Spinal cord (tissue), 10 donors: Measurements from ENCODE around the gene BMP8B. TPM values are rescaled to one million over a fixed set of nuclear protein-coding genes. Genes with fewer than 3 reads are reported as not detected.

Experiments
- DNase-seq, 6 donors: peaks; one replicate each; pipeline versions ENCODE4 v3.0.0 to v3.0.0-alpha.2; 2013 to 2015; ENCODE audit warnings: low spot score in 6 of 6, low read depth in 4 of 6
- H3K27ac ChIP-seq: one replicate; pipeline ENCODE4 v1.5.1; 2013; ENCODE audit warnings: low read depth, low read length, control low read depth
- H3K27me3 ChIP-seq: one replicate; pipeline ENCODE4 v1.6.1; 2013; ENCODE audit warnings: low read length; ENCODE audit not compliant: control insufficient read depth, insufficient read depth
- H3K36me3 ChIP-seq: one replicate; pipeline ENCODE4 v1.6.1; 2013; ENCODE audit warnings: low read length; ENCODE audit not compliant: control insufficient read depth, insufficient read depth
- H3K4me1 ChIP-seq: one replicate; pipeline ENCODE4 v1.6.1; 2013; ENCODE audit warnings: low read length; ENCODE audit not compliant: control insufficient read depth, insufficient read depth
- H3K4me3 ChIP-seq: one replicate; pipeline ENCODE4 v1.5.1; 2013; ENCODE audit warnings: low read depth, low read length, control low read depth
- H3K9me3 ChIP-seq: one replicate; pipeline ENCODE4 v1.6.1; 2013; ENCODE audit warnings: low read length; ENCODE audit not compliant: control insufficient read depth, insufficient read depth
- WGBS: methylation state at CpG from one replicate; pipeline ENCODE4 v1.1.5; 2013; ENCODE audit warnings: missing lambda C conversion rate; ENCODE audit not compliant: insufficient coverage; 5-methylcytosine and 5-hydroxymethylcytosine counted together
- polyA plus RNA-seq, 2 donors: library from polyadenylated mRNA; unstranded; fragments of 120-200 nt; gene quantifications; one replicate each; pipeline ENCODE4 v1.2.1, GENCODE V29; 2013; ENCODE audit not compliant: insufficient read length in 2 of 2
- small RNA-seq: library from RNA; depleted of rRNA; stranded (forward); fragments of <200 nt; gene quantifications from one replicate; pipeline ENCODE3, GENCODE V24; 2014; ENCODE audit warnings: low replicate concordance
- total RNA-seq, 2 donors: library from RNA; depleted of rRNA in 1 of 2; stranded (reverse); fragments of 120-200 nt in 1 of 2; fragments of >200 nt in 1 of 2; gene quantifications; one replicate each; pipeline versions ENCODE4 v1.2.3 to v1.2.4, GENCODE V29; 2013 to 2014
- donor health status: healthy.

BMP8B gene
- total and polyA plus RNA-seq, 4 donors, result 7.8 to 19.4 (median 15.6) TPM

- Histone ChIP-seq H3K4me3 (no peak overlapping the region), H3K4me1 (no peaks in the 10 kb centered on the region), H3K27ac (no peak overlapping the region), H3K27me3 (peaks cover 23% of the 10 kb centered on the region), H3K36me3 (no peaks in the 10 kb centered on the region), H3K9me3 (no peaks in the 10 kb centered on the region)
- 55% methylated on average over 5 of the region's 7 CpGs for WGBS
- DNase-seq, result peak in 4 of 6 donors; percentile 47 to 95 (median 74)
These were observed 68.3 kb downstream of the BMP8B start for GRCh38 chr1:39720094-39720999.

- Histone ChIP-seq H3K36me3 (no peaks in the 10 kb centered on the region), H3K9me3 (no peaks in the 10 kb centered on the region), H3K27me3 (peaks cover 17% of the 10 kb centered on the region), H3K4me3 (no peak overlapping the region), H3K27ac (no peak overlapping the region), H3K4me1 (no peaks in the 10 kb centered on the region)
- WGBS, result 60% methylated on average over 2 of the region's 6 CpGs
- no peak for DNase-seq
These were observed 70.9 kb downstream of the BMP8B start for GRCh38 chr1:39717809-39718208.

- H3K4me3 ChIP-seq, result no peak overlapping the region
- no peaks in the 10 kb centered on the region for H3K36me3 ChIP-seq
- WGBS, result 94% methylated on average over 4 of the region's 5 CpGs
- no peaks in the 10 kb centered on the region for H3K9me3 ChIP-seq
- no peaks in the 10 kb centered on the region for H3K4me1 ChIP-seq
- no peak overlapping the region for H3K27ac ChIP-seq
- no peak for DNase-seq
- peaks cover 9% of the 10 kb centered on the region for H3K27me3 ChIP-seq
These were observed 75.1 kb downstream of the BMP8B start for GRCh38 chr1:39713557-39713956.

GRCh38 chr1:39711966-39712340, 76.7 kb downstream of the BMP8B start:
- no peak overlapping the region for H3K4me3 ChIP-seq
- no peaks in the 10 kb centered on the region for H3K4me1 ChIP-seq
- no peak for DNase-seq
- H3K27ac ChIP-seq, result no peak overlapping the region
- no peaks in the 10 kb centered on the region for H3K9me3 ChIP-seq
- no peaks in the 10 kb centered on the region for H3K36me3 ChIP-seq
- H3K27me3 ChIP-seq, result peaks cover 2% of the 10 kb centered on the region
- 73% methylated on average over 4 of the region's 6 CpGs for WGBS

- Histone ChIP-seq H3K36me3 (no peaks in the 10 kb centered on the region), H3K4me3 (no peak overlapping the region), H3K27ac (no peak overlapping the region), H3K9me3 (no peaks in the 10 kb centered on the region), H3K27me3 (no peaks in the 10 kb centered on the region), H3K4me1 (no peaks in the 10 kb centered on the region)
- 59% methylated on average over 11 of the region's 12 CpGs for WGBS
- no peak for DNase-seq
These were observed 77.3 kb downstream of the BMP8B start for GRCh38 chr1:39711104-39711965.

GRCh38 chr1:39707506-39707905, 81.2 kb downstream of the BMP8B start:
- H3K36me3 ChIP-seq, result no peaks in the 10 kb centered on the region
- no CpG with 5 or more reads among the region's 4 CpGs for WGBS
- H3K4me3 ChIP-seq, result no peak overlapping the region
- no peaks in the 10 kb centered on the region for H3K27me3 ChIP-seq
- no peaks in the 10 kb centered on the region for H3K4me1 ChIP-seq
- H3K9me3 ChIP-seq, result no peaks in the 10 kb centered on the region
- no peak overlapping the region for H3K27ac ChIP-seq
- peak in 1 of 6 donors; percentile 14 for DNase-seq

Small RNA genes lying within 50 kb of the gene (small RNA-seq; reads per million reads assigned to genes)
- gene AL033527.1, result not detected
- gene RNU7-121P, result not detected

Other genes starting within 250 kb of the BMP8B start
- 10 to 100 TPM; 79.2 to 84.8 TPM for gene PABPC4, start 212.1 kb downstream of the BMP8B start, total RNA-seq
- gene PABPC4, start 212.1 kb downstream of the BMP8B start, polyA plus RNA-seq, result 100 to 1,000 TPM; 138 to 144 TPM
- gene HEYL, start 149.2 kb downstream of the BMP8B start, total RNA-seq, result 1 to 10 TPM; 3.2 to 6.4 TPM
- gene HEYL, start 149.2 kb downstream of the BMP8B start, polyA plus RNA-seq, result 10 to 100 TPM in 1 of 2 donors, 1 to 10 TPM in 1; 9.8 to 10.2 TPM
- 1 to 10 TPM; 2.4 to 5.4 TPM for gene NT5C1A, start 116.8 kb downstream of the BMP8B start, total RNA-seq
- 1 to 10 TPM; 1.5 to 3.1 TPM for gene NT5C1A, start 116.8 kb downstream of the BMP8B start, polyA plus RNA-seq
- gene HPCAL4, start 97.4 kb downstream of the BMP8B start, total RNA-seq, result 10 to 100 TPM; 19.7 to 68.6 TPM
- gene HPCAL4, start 97.4 kb downstream of the BMP8B start, polyA plus RNA-seq, result 10 to 100 TPM; 61.9 to 67.9 TPM
- 10 to 100 TPM; 28.4 to 45.8 TPM for gene PPIE, start 50.0 kb downstream of the BMP8B start, total RNA-seq
- 10 to 100 TPM; 54.6 to 55.9 TPM for gene PPIE, start 50.0 kb downstream of the BMP8B start, polyA plus RNA-seq
- gene OXCT2, start 17.5 kb downstream of the BMP8B start, total RNA-seq, result 1 to 10 TPM; 1.8 to 3.0 TPM
- 1 to 10 TPM; 2.3 to 3.1 TPM for gene OXCT2, start 17.5 kb downstream of the BMP8B start, polyA plus RNA-seq
- gene TRIT1, start 94.6 kb upstream of the BMP8B start, total RNA-seq, result 10 to 100 TPM; 33.5 to 35.6 TPM
- 10 to 100 TPM; 25.8 to 30.6 TPM for gene TRIT1, start 94.6 kb upstream of the BMP8B start, polyA plus RNA-seq
- 1 to 10 TPM; 6.1 to 6.4 TPM for gene MYCL, start 113.1 kb upstream of the BMP8B start, total RNA-seq
- gene MYCL, start 113.1 kb upstream of the BMP8B start, polyA plus RNA-seq, result 10 to 100 TPM; 13.2 to 16.6 TPM
- 10 to 100 TPM; 15.7 to 20.5 TPM for gene MFSD2A, start 166.3 kb upstream of the BMP8B start, total RNA-seq
- 10 to 100 TPM; 34.8 to 42.9 TPM for gene MFSD2A, start 166.3 kb upstream of the BMP8B start, polyA plus RNA-seq